ENCODE data around the gene CSGALNACT2. TPM values are rescaled to one million over a fixed set of nuclear protein-coding genes. Genes with fewer than 3 reads are reported as not detected.
"Not testable (repeated sequence)": the region's sequence is repeated elsewhere in the genome, so short reads cannot be mapped to it uniquely, and the experiment has no call there.

Gene CSGALNACT2
- total RNA-seq: 10 to 100 TPM; 31.4 to 41.3 TPM

GRCh38 chr10:43138021-43138756, at the start of gene CSGALNACT2:
Gene CSGALNACT2 (plus strand): TSS chr10:43138445. CDS start chr10:43155150, 16,705 bp downstream.
- ATAC-seq: peak; percentile 86 to 93
- peak; percentile 93 for DNase-seq (ENCODE audit: low spot score)
- Mint-ChIP-seq H3K4me1 (ENCODE audit: low read depth in 2 of 2) (peaks cover 54 to 64% of the 10 kb centered on the region in 2 donors), H3K9me3 (no peaks in the 10 kb centered on the region), H3K4me3 (peak within 1 kb of the TSS; percentile 91), H3K27ac (peak within 1 kb of the TSS; percentile 90 to 92), H3K36me3 (peaks cover 4% of the 10 kb centered on the region), H3K27me3 (no peaks in the 10 kb centered on the region)

GRCh38 chr10:43089519-43089918, 48.7 kb upstream of the CSGALNACT2 start:
- Mint-ChIP-seq H3K4me3 (no peak overlapping the region), H3K27me3 (peaks cover 8 to 12% of the 10 kb centered on the region in 2 donors), H3K9me3 (peaks cover 4% of the 10 kb centered on the region), H3K4me1 (ENCODE audit: low read depth in 2 of 2) (peaks cover 6 to 10% of the 10 kb centered on the region in 2 donors), H3K36me3 (no peaks in the 10 kb centered on the region), H3K27ac (no peak overlapping the region)
- no peak for DNase-seq (ENCODE audit: low spot score)
- ATAC-seq: no peak

- no peak for ATAC-seq
- peaks cover 8 to 14% of the 10 kb centered on the region in 2 donors for H3K27me3 Mint-ChIP-seq
- H3K9me3 Mint-ChIP-seq: peaks cover 4% of the 10 kb centered on the region
- peaks cover 6 to 10% of the 10 kb centered on the region in 2 donors for H3K4me1 Mint-ChIP-seq (ENCODE audit: low read depth in 2 of 2)
- H3K27ac Mint-ChIP-seq: no peak overlapping the region
- DNase-seq (ENCODE audit: low spot score): no peak
- no peaks in the 10 kb centered on the region for H3K36me3 Mint-ChIP-seq
- no peak overlapping the region for H3K4me3 Mint-ChIP-seq
These were observed 48.1 kb upstream of the CSGALNACT2 start for GRCh38 chr10:43090188-43090587.

GRCh38 chr10:43090664-43091063, 47.6 kb upstream of the CSGALNACT2 start:
- no peaks in the 10 kb centered on the region for H3K36me3 Mint-ChIP-seq
- H3K27me3 Mint-ChIP-seq: peaks cover 8 to 14% of the 10 kb centered on the region in 2 donors
- peaks cover 6 to 10% of the 10 kb centered on the region in 2 donors for H3K4me1 Mint-ChIP-seq (ENCODE audit: low read depth in 2 of 2)
- ATAC-seq: no peak
- no peak overlapping the region for H3K27ac Mint-ChIP-seq
- H3K9me3 Mint-ChIP-seq: peaks cover 4% of the 10 kb centered on the region
- no peak for DNase-seq (ENCODE audit: low spot score)
- H3K4me3 Mint-ChIP-seq: no peak overlapping the region

- Mint-ChIP-seq H3K9me3 (peaks cover 4% of the 10 kb centered on the region), H3K36me3 (no peaks in the 10 kb centered on the region), H3K27ac (no peak overlapping the region), H3K4me3 (no peak overlapping the region), H3K27me3 (peaks cover 8 to 14% of the 10 kb centered on the region in 2 donors), H3K4me1 (ENCODE audit: low read depth in 2 of 2) (peaks cover 6 to 10% of the 10 kb centered on the region in 2 donors)
- DNase-seq (ENCODE audit: low spot score) (no peak), ATAC-seq (no peak)
These were observed 46.4 kb upstream of the CSGALNACT2 start for GRCh38 chr10:43091846-43092245.

- peaks cover 0 to 3% of the 10 kb centered on the region in 2 donors for H3K4me1 Mint-ChIP-seq (ENCODE audit: low read depth in 2 of 2)
- H3K27me3 Mint-ChIP-seq: peaks cover 8 to 14% of the 10 kb centered on the region in 2 donors
- H3K4me3 Mint-ChIP-seq: no peak overlapping the region
- ATAC-seq (no peak), DNase-seq (ENCODE audit: low spot score) (no peak)
- H3K36me3 Mint-ChIP-seq: no peaks in the 10 kb centered on the region
- no peak overlapping the region for H3K27ac Mint-ChIP-seq
- no peaks in the 10 kb centered on the region for H3K9me3 Mint-ChIP-seq
These were observed 44.7 kb upstream of the CSGALNACT2 start for GRCh38 chr10:43093423-43094076.

- Mint-ChIP-seq H3K27ac (no peak overlapping the region), H3K4me1 (ENCODE audit: low read depth in 2 of 2) (peaks cover 0 to 3% of the 10 kb centered on the region in 2 donors), H3K4me3 (no peak overlapping the region), H3K9me3 (no peaks in the 10 kb centered on the region), H3K36me3 (no peaks in the 10 kb centered on the region), H3K27me3 (peaks cover 8 to 14% of the 10 kb centered on the region in 2 donors)
- DNase-seq (ENCODE audit: low spot score) (no peak), ATAC-seq (no peak)
These were observed 44.2 kb upstream of the CSGALNACT2 start for GRCh38 chr10:43094085-43094484.

GRCh38 chr10:43099339-43099738, 38.9 kb upstream of the CSGALNACT2 start:
- H3K27me3 Mint-ChIP-seq: peaks cover 18 to 25% of the 10 kb centered on the region in 2 donors
- not testable (repeated sequence) for H3K4me3 Mint-ChIP-seq; H3K36me3 Mint-ChIP-seq; H3K9me3 Mint-ChIP-seq; H3K27ac Mint-ChIP-seq; H3K4me1 Mint-ChIP-seq (ENCODE audit: low read depth in 2 of 2); DNase-seq (ENCODE audit: low spot score); ATAC-seq

- H3K9me3 Mint-ChIP-seq: no peaks in the 10 kb centered on the region
- peaks cover 16 to 25% of the 10 kb centered on the region in 2 donors for H3K27me3 Mint-ChIP-seq
- no peaks in the 10 kb centered on the region for H3K36me3 Mint-ChIP-seq
- no peak for DNase-seq (ENCODE audit: low spot score)
- ATAC-seq: no peak
- no peak overlapping the region for H3K4me3 Mint-ChIP-seq
- peaks cover 0 to 5% of the 10 kb centered on the region in 2 donors for H3K4me1 Mint-ChIP-seq (ENCODE audit: low read depth in 2 of 2)
- H3K27ac Mint-ChIP-seq: no peak overlapping the region
These were observed 38.3 kb upstream of the CSGALNACT2 start for GRCh38 chr10:43099928-43100327.

- no peaks in the 10 kb centered on the region for H3K36me3 Mint-ChIP-seq
- peaks cover 0 to 9% of the 10 kb centered on the region in 2 donors for H3K4me1 Mint-ChIP-seq (ENCODE audit: low read depth in 2 of 2)
- H3K27me3 Mint-ChIP-seq: peaks cover 16 to 25% of the 10 kb centered on the region in 2 donors
- no peak overlapping the region for H3K4me3 Mint-ChIP-seq
- no peak for DNase-seq (ENCODE audit: low spot score)
- no peak for ATAC-seq
- H3K27ac Mint-ChIP-seq: no peak overlapping the region
- no peaks in the 10 kb centered on the region for H3K9me3 Mint-ChIP-seq
These were observed 37.9 kb upstream of the CSGALNACT2 start for GRCh38 chr10:43100366-43100765.

GRCh38 chr10:43102063-43102828, 36.0 kb upstream of the CSGALNACT2 start:
- Mint-ChIP-seq H3K36me3 (no peaks in the 10 kb centered on the region), H3K27me3 (peaks cover 16 to 25% of the 10 kb centered on the region in 2 donors)
- no peak for ATAC-seq

GRCh38 chr10:43105102-43105955, 32.9 kb upstream of the CSGALNACT2 start:
- peaks cover 0 to 9% of the 10 kb centered on the region in 2 donors for H3K4me1 Mint-ChIP-seq (ENCODE audit: low read depth in 2 of 2)
- no peaks in the 10 kb centered on the region for H3K36me3 Mint-ChIP-seq
- no peak overlapping the region for H3K27ac Mint-ChIP-seq
- DNase-seq (ENCODE audit: low spot score) (peak; percentile 85), ATAC-seq (peak; percentile 92 to 95)
- no peaks in the 10 kb centered on the region for H3K9me3 Mint-ChIP-seq
- peak overlapping the region; percentile 67 for H3K4me3 Mint-ChIP-seq
- H3K27me3 Mint-ChIP-seq: peaks cover 11 to 15% of the 10 kb centered on the region in 2 donors

More at GRCh38 chr10:43102063-43102828, 36.0 kb upstream of the CSGALNACT2 start:
- H3K27ac Mint-ChIP-seq: no peak overlapping the region
- H3K9me3 Mint-ChIP-seq: no peaks in the 10 kb centered on the region
- no peak overlapping the region for H3K4me3 Mint-ChIP-seq
- no peak for DNase-seq (ENCODE audit: low spot score)
- peaks cover 0 to 12% of the 10 kb centered on the region in 2 donors for H3K4me1 Mint-ChIP-seq (ENCODE audit: low read depth in 2 of 2)

- H3K4me1 Mint-ChIP-seq (ENCODE audit: low read depth in 2 of 2): peaks cover 0 to 12% of the 10 kb centered on the region in 2 donors
- no peaks in the 10 kb centered on the region for H3K9me3 Mint-ChIP-seq
- no peaks in the 10 kb centered on the region for H3K36me3 Mint-ChIP-seq
- peaks cover 11 to 14% of the 10 kb centered on the region in 2 donors for H3K27me3 Mint-ChIP-seq
- DNase-seq (ENCODE audit: low spot score) (no peak), ATAC-seq (no peak)
- no peak overlapping the region for H3K27ac Mint-ChIP-seq
- H3K4me3 Mint-ChIP-seq: no peak overlapping the region
These were observed 32.4 kb upstream of the CSGALNACT2 start for GRCh38 chr10:43105956-43106229.
